ENCODE measurements around the gene HSPA1A. TPM values are rescaled to one million over a fixed set of nuclear protein-coding genes. Genes with fewer than 3 reads are reported as not detected.

The HSPA1A gene
- total RNA-seq, 1 experiment from 2014 or later: 169 TPM

GRCh38 chr6:31779908-31780307, 35.4 kb upstream of the HSPA1A start:
- no peaks in the 10 kb centered on the region for H3K27me3 ChIP-seq (ENCODE audit: control insufficient read depth, insufficient read depth, low read length)
- ATAC-seq (no peak), DNase-seq (ENCODE audit: low read depth, low spot score) (no peak)
- no peak overlapping the region for H3K4me3 ChIP-seq (ENCODE audit: low read depth in 2 of 2, low read length in 2 of 2)
- ChIA-PET POLR2A (no interaction called here), CTCF (interaction anchor here (0.7 kb wide), 1 partner anchor 233 kb away, joined by 3 read pairs; the partner anchor contains the start of gene ATP6V1G2)
- in situ Hi-C loops (cut with HindIII; ENCODE audit: low pct_unique_long_range_greater_than_20kb, low sequenced_read_pairs) (no loop called here), intact Hi-C loops (cut with micrococcal nuclease; ENCODE audit: unreplicated experiment) (loop anchor here (10.0 kb wide), 1 partner anchor 45 kb away; the partner anchor contains the start of gene HSPA1B)
- peaks cover 31% of the 10 kb centered on the region for H3K4me1 ChIP-seq (ENCODE audit: control insufficient read depth, insufficient read depth, low read length)
- H3K9me3 ChIP-seq (ENCODE audit: control insufficient read depth, insufficient read depth, low read depth, low read length): no peaks in the 10 kb centered on the region
- no peaks in the 10 kb centered on the region for H3K36me3 ChIP-seq (ENCODE audit: control insufficient read depth, insufficient read depth, low read length)
- TF ChIP-seq SIN3A (IDR thresholded peaks at IDR 0.05; ENCODE audit: borderline replicate concordance, insufficient read depth, low read depth, low read length) (no peak), POLR2AphosphoS5 (IDR thresholded peaks at IDR 0.05; ENCODE audit: low read depth, low read length) (no peak), TCF7L2 (IDR thresholded peaks at IDR 0.05; ENCODE audit: low read depth, low read length) (no peak), CTCF (IDR thresholded peaks at IDR 0.05) (no peak)
- TF ChIP-seq, protein P1, sequence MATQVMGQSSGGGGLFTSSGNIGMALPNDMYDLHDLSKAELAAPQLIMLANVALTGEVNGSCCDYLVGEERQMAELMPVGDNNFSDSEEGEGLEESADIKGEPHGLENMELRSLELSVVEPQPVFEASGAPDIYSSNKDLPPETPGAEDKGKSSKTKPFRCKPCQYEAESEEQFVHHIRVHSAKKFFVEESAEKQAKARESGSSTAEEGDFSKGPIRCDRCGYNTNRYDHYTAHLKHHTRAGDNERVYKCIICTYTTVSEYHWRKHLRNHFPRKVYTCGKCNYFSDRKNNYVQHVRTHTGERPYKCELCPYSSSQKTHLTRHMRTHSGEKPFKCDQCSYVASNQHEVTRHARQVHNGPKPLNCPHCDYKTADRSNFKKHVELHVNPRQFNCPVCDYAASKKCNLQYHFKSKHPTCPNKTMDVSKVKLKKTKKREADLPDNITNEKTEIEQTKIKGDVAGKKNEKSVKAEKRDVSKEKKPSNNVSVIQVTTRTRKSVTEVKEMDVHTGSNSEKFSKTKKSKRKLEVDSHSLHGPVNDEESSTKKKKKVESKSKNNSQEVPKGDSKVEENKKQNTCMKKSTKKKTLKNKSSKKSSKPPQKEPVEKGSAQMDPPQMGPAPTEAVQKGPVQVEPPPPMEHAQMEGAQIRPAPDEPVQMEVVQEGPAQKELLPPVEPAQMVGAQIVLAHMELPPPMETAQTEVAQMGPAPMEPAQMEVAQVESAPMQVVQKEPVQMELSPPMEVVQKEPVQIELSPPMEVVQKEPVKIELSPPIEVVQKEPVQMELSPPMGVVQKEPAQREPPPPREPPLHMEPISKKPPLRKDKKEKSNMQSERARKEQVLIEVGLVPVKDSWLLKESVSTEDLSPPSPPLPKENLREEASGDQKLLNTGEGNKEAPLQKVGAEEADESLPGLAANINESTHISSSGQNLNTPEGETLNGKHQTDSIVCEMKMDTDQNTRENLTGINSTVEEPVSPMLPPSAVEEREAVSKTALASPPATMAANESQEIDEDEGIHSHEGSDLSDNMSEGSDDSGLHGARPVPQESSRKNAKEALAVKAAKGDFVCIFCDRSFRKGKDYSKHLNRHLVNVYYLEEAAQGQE (IDR thresholded peaks at IDR 0.05; ENCODE audit: insufficient read depth in 1 of 2, low read depth in 2 of 2, low read length in 1 of 2): no peak
- no TSS peak for BruUV-seq (replicated peaks)
- no peak overlapping the region for H3K27ac ChIP-seq (ENCODE audit: low read length)

DNA sequence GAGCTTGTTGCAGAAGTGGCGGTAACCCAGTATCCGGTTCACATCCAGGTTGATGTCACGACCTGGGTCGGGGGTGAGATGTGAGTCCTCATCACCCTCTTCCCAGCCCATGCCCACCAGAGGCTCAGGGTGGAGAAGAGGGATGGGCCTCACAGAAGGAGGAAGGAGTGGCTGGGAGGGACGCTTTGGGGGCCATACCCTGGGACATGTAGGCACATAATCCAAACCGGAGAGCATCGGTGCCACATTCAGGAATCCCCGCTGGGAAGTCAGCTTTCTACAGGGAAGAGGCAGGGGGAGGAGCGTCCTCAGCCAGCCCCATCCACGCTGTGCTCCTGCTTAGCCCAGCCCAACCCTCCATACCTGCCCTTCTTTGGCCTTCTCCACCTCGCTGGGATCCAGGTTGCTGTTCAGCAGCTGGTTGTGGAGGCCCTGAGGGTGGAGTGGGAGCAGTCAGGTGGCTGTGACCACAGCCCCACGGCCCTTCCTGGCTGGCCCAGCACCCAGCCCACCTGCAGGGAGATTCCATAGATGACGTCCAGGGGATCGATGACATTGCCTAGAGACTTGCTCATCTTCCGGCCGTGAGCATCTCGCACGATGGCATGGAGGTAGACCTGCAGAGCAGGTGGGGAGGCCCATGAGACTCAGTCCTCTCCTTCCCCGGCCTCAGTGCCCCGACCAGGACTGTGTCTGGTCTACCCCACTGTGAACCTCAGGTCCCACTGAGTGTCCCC, 34.7 kb upstream of the HSPA1A start:
- Histone ChIP-seq H3K27ac (ENCODE audit: low read length) (no peak overlapping the region), H3K27me3 (ENCODE audit: control insufficient read depth, insufficient read depth, low read length) (no peaks in the 10 kb centered on the region), H3K4me3 (ENCODE audit: low read depth in 2 of 2, low read length in 2 of 2) (no peak overlapping the region), H3K4me1 (ENCODE audit: control insufficient read depth, insufficient read depth, low read length) (peaks cover 24% of the 10 kb centered on the region), H3K36me3 (ENCODE audit: control insufficient read depth, insufficient read depth, low read length) (no peaks in the 10 kb centered on the region), H3K9me3 (ENCODE audit: control insufficient read depth, insufficient read depth, low read depth, low read length) (no peaks in the 10 kb centered on the region)
- ChIA-PET POLR2A (no interaction called here), CTCF (interaction anchor here (0.7 kb wide), 1 partner anchor 234 kb away, joined by 3 read pairs; the partner anchor contains the start of gene ATP6V1G2)
- in situ Hi-C loops (cut with HindIII; ENCODE audit: low pct_unique_long_range_greater_than_20kb, low sequenced_read_pairs): no loop called here
- BruUV-seq (replicated peaks): no TSS peak
- DNase-seq (ENCODE audit: low read depth, low spot score) (no peak), ATAC-seq (no peak)
- intact Hi-C loops (cut with micrococcal nuclease; ENCODE audit: unreplicated experiment): no loop called here
- TF ChIP-seq TCF7L2 (IDR thresholded peaks at IDR 0.05; ENCODE audit: low read depth, low read length): no peak
- TF ChIP-seq, protein P1 (IDR thresholded peaks at IDR 0.05; ENCODE audit: insufficient read depth in 1 of 2, low read depth in 2 of 2, low read length in 1 of 2): no peak
- TF ChIP-seq POLR2AphosphoS5 (IDR thresholded peaks at IDR 0.05; ENCODE audit: low read depth, low read length): no peak
- no peak for TF ChIP-seq CTCF (IDR thresholded peaks at IDR 0.05)
- no peak for TF ChIP-seq SIN3A (IDR thresholded peaks at IDR 0.05; ENCODE audit: borderline replicate concordance, insufficient read depth, low read depth, low read length)
